DOHH2 (cell line): Measurements from ENCODE around the gene SPEM3.

ENCODE experiments used
- H3F3A ChIP-seq: fragments of 200-600 bp; sonication (generic), shearing (Covaris generic); 2 replicates; pipeline ENCODE4 v1.6.0; 2016; ENCODE audit warnings: antibody characterized with exemption, mild to moderate bottlenecking; ENCODE audit not compliant: control insufficient read depth, insufficient read depth
- H3K27ac ChIP-seq: fragments of 200-600 bp; sonication (generic); 2 replicates; pipeline ENCODE4 v1.5.1; 2014; ENCODE audit warnings: low read depth, mild to moderate bottlenecking, low read length, moderate library complexity
- H3K27me3 ChIP-seq: fragments of 200-600 bp; sonication (generic); 2 replicates; pipeline ENCODE4 v1.6.1; 2014; ENCODE audit warnings: mild to moderate bottlenecking, low read length, mixed read lengths; ENCODE audit not compliant: control insufficient read depth
- H3K36me3 ChIP-seq: fragments of 200-600 bp; sonication (generic); 2 replicates; pipeline ENCODE4 v1.6.1; 2014; ENCODE audit warnings: mild to moderate bottlenecking, low read length, moderate library complexity, mixed read lengths; ENCODE audit not compliant: control insufficient read depth
- H3K4me1 ChIP-seq: fragments of 200-600 bp; sonication (generic); 2 replicates; pipeline ENCODE4 v1.6.1; 2014; ENCODE audit warnings: mild to moderate bottlenecking, low read length, mixed read lengths; ENCODE audit not compliant: control insufficient read depth
- H3K4me2 ChIP-seq: fragments of 200-600 bp; sonication (generic); 2 replicates; pipeline ENCODE4 v1.6.0; 2014; ENCODE audit warnings: mild to moderate bottlenecking, low read length, moderate library complexity
- H3K4me3 ChIP-seq: fragments of 200-600 bp; sonication (generic); 2 replicates; pipeline ENCODE4 v1.5.1; 2014; ENCODE audit warnings: mild to moderate bottlenecking, low read length, mixed read lengths
- H3K79me2 ChIP-seq: fragments of 200-600 bp; sonication (generic); 2 replicates; pipeline ENCODE4 v1.6.1; 2014; ENCODE audit warnings: mild to moderate bottlenecking, low read length, mixed read lengths; ENCODE audit not compliant: control insufficient read depth
- H3K9me2 ChIP-seq: fragments of 200-600 bp; sonication (generic); replicated peaks from 2 replicates; pipeline ENCODE4 v1.6.1; 2014; ENCODE audit warnings: mild to moderate bottlenecking, low read length, mixed read lengths; ENCODE audit not compliant: control insufficient read depth
- H3K9me3 ChIP-seq: fragments of 200-600 bp; sonication (generic); 2 replicates; pipeline ENCODE4 v1.6.1; 2014; ENCODE audit warnings: antibody characterized with exemption, low read length, mixed read lengths; ENCODE audit not compliant: control insufficient read depth, insufficient read depth
- H4K20me1 ChIP-seq: fragments of 200-600 bp; sonication (generic); 2 replicates; pipeline ENCODE4 v1.6.0; 2014; ENCODE audit warnings: low read depth, mild to moderate bottlenecking, antibody characterized with exemption, low read length, moderate library complexity; ENCODE audit not compliant: control insufficient read depth, insufficient read depth
- CTCF ChIP-seq: fragments of 200-600 bp; sonication (generic); IDR thresholded peaks from one replicate; pipeline ENCODE4 v1.5.1; 2014; ENCODE audit warnings: antibody characterized with exemption, mild to moderate bottlenecking, low read depth, low read length; ENCODE audit not compliant: poor library complexity, severe bottlenecking
- EZH2phosphoT487 ChIP-seq: fragments of 200-600 bp; sonication (generic); IDR thresholded peaks from 2 replicates; pipeline ENCODE4 v1.6.1; 2017; ENCODE audit warnings: borderline replicate concordance, mild to moderate bottlenecking, antibody characterized with exemption, low read length, moderate library complexity, mixed read lengths

SPEM3 gene

GRCh38 chr17:7448461-7448860 is 19.8 kb downstream of the SPEM3 start:
- TF ChIP-seq CTCF: no peak
- TF ChIP-seq EZH2phosphoT487: no peak
- Histone ChIP-seq H3K4me2 (no peak overlapping the region), H3K4me1 (peaks cover 14% of the 10 kb centered on the region), H4K20me1 (no peaks in the 10 kb centered on the region; the same call in 1 of the 2 replicates), H3K36me3 (no peaks in the 10 kb centered on the region), H3K9me3 (no peaks in the 10 kb centered on the region), H3F3A (no peaks in the 10 kb centered on the region), H3K9me2 (no peaks in the 10 kb centered on the region), H3K4me3 (no peak overlapping the region), H3K27me3 (peaks cover 31% of the 10 kb centered on the region), H3K27ac (no peak overlapping the region), H3K79me2 (no peaks in the 10 kb centered on the region)

GRCh38 chr17:7459961-7460545 is 31.4 kb downstream of the SPEM3 start:
- no peaks in the 10 kb centered on the region for H3K27me3 ChIP-seq
- 0 out of 2 replicates have a peak, but pooled peaks cover 5% of the 10 kb centered on the region for H3F3A ChIP-seq
- no peaks in the 10 kb centered on the region for H4K20me1 ChIP-seq
- no peaks in the 10 kb centered on the region for H3K9me3 ChIP-seq
- H3K27ac ChIP-seq: no peak overlapping the region
- H3K4me1 ChIP-seq: peaks cover 10% of the 10 kb centered on the region
- H3K9me2 ChIP-seq: no peaks in the 10 kb centered on the region
- no peak overlapping the region for H3K4me2 ChIP-seq
- H3K4me3 ChIP-seq: no peak overlapping the region
- H3K79me2 ChIP-seq: peaks cover 5% of the 10 kb centered on the region; the same call in 1 of the 2 replicates
- TF ChIP-seq EZH2phosphoT487 (no peak), CTCF (no peak)
- no peaks in the 10 kb centered on the region for H3K36me3 ChIP-seq

GRCh38 chr17:7460850-7461660 is 32.4 kb downstream of the SPEM3 start:
- Histone ChIP-seq H4K20me1 (no peaks in the 10 kb centered on the region), H3K27ac (no peak overlapping the region), H3K4me3 (no peak overlapping the region), H3K9me3 (no peaks in the 10 kb centered on the region), H3F3A (0 out of 2 replicates have a peak, but pooled peaks cover 5% of the 10 kb centered on the region), H3K36me3 (no peaks in the 10 kb centered on the region), H3K4me2 (no peak overlapping the region), H3K79me2 (peaks cover 5% of the 10 kb centered on the region; the same call in 1 of the 2 replicates), H3K4me1 (peaks cover 8% of the 10 kb centered on the region), H3K9me2 (no peaks in the 10 kb centered on the region), H3K27me3 (no peaks in the 10 kb centered on the region)
- no peak for TF ChIP-seq EZH2phosphoT487
- TF ChIP-seq CTCF: no peak
